H9 (cell line): Measurements from ENCODE around the gene PRCC. TPM values are rescaled to one million over a fixed set of nuclear protein-coding genes. Genes with fewer than 3 reads are reported as not detected.

Experiments
- DNase-seq: peaks from one replicate; pipeline ENCODE4 v3.0.0-alpha.2; 2017
- H2AFZ ChIP-seq: one replicate; pipeline ENCODE4 v1.6.1; 2013; ENCODE audit warnings: mild to moderate bottlenecking, low read length, control low read depth, moderate library complexity
- H2AK5ac ChIP-seq: 2 replicates; pipeline ENCODE4 v1.6.1; 2013; ENCODE audit warnings: low read length, control low read depth, mixed read lengths; ENCODE audit not compliant: insufficient read length
- H2BK120ac ChIP-seq: one replicate; pipeline ENCODE4 v1.6.1; 2013; ENCODE audit warnings: low read depth, mild to moderate bottlenecking, low read length, control low read depth, inconsistent platforms; ENCODE audit not compliant: poor library complexity, severe bottlenecking
- H2BK12ac ChIP-seq: 2 replicates; pipeline ENCODE4 v1.6.1; 2013; ENCODE audit warnings: low read length, control low read depth, mixed read lengths, low read depth; ENCODE audit not compliant: insufficient read length
- H2BK15ac ChIP-seq: 2 replicates; pipeline ENCODE4 v1.6.1; 2013; ENCODE audit warnings: low read depth, low read length, control low read depth
- H2BK20ac ChIP-seq: one replicate; pipeline ENCODE4 v1.6.1; 2013; ENCODE audit warnings: low read depth, mild to moderate bottlenecking, low read length, control low read depth, inconsistent platforms; ENCODE audit not compliant: poor library complexity, severe bottlenecking
- H2BK5ac ChIP-seq: 2 replicates; pipeline ENCODE4 v1.6.1; 2013; ENCODE audit warnings: low read length, control low read depth, mixed read lengths; ENCODE audit not compliant: insufficient read length
- H3K14ac ChIP-seq: 2 replicates; pipeline ENCODE4 v1.6.1; 2013; ENCODE audit warnings: low read length, control low read depth; ENCODE audit not compliant: insufficient read depth
- H3K18ac ChIP-seq: 2 replicates; pipeline ENCODE4 v1.6.1; 2013; ENCODE audit warnings: low read depth, mild to moderate bottlenecking, mixed read lengths, low read length, control low read depth; ENCODE audit not compliant: insufficient read length
- H3K23ac ChIP-seq: 2 replicates; pipeline ENCODE4 v1.6.1; 2013; ENCODE audit warnings: low read length, control low read depth, mixed read lengths, low read depth; ENCODE audit not compliant: insufficient read length
- H3K23me2 ChIP-seq: 2 replicates; pipeline ENCODE4 v1.6.1; 2013; ENCODE audit warnings: low read depth, mild to moderate bottlenecking, mixed read lengths, low read length, control low read depth; ENCODE audit not compliant: insufficient read length, poor library complexity, severe bottlenecking
- H3K27ac ChIP-seq: 2 replicates; pipeline ENCODE4 v1.5.1; 2013; ENCODE audit warnings: low read length, control low read depth, mixed read lengths, low read depth; ENCODE audit not compliant: insufficient read length
- H3K27me3 ChIP-seq: 2 replicates; pipeline ENCODE4 v1.6.1; 2013; ENCODE audit warnings: low read length, control low read depth, inconsistent platforms; ENCODE audit not compliant: insufficient read depth
- H3K4ac ChIP-seq: 2 replicates; pipeline ENCODE4 v1.6.1; 2013; ENCODE audit warnings: low read depth, mild to moderate bottlenecking, control low read depth, inconsistent platforms, low read length, moderate library complexity
- H3K4me1 ChIP-seq: 2 replicates; pipeline ENCODE4 v1.6.1; 2013; ENCODE audit warnings: low read length, control low read depth, inconsistent platforms; ENCODE audit not compliant: insufficient read depth
- H3K4me2 ChIP-seq: 2 replicates; pipeline ENCODE4 v1.6.1; 2013; ENCODE audit warnings: low read length, control low read depth, mixed read lengths; ENCODE audit not compliant: insufficient read length, insufficient read depth
- H3K56ac ChIP-seq: 2 replicates; pipeline ENCODE4 v1.6.1; 2013; ENCODE audit warnings: low read depth, mild to moderate bottlenecking, mixed read lengths, low read length, control low read depth; ENCODE audit not compliant: insufficient read length
- H3K79me1 ChIP-seq: 2 replicates; pipeline ENCODE4 v1.6.1; 2013; ENCODE audit warnings: low read depth, mild to moderate bottlenecking, moderate library complexity, low read length, control low read depth, inconsistent platforms; ENCODE audit not compliant: insufficient read depth, poor library complexity, severe bottlenecking
- H3K79me2 ChIP-seq: 2 replicates; pipeline ENCODE4 v1.6.1; 2013; ENCODE audit warnings: low read length, control low read depth, inconsistent platforms; ENCODE audit not compliant: insufficient read depth
- H3K9ac ChIP-seq: 2 replicates; pipeline ENCODE4 v1.6.1; 2013; ENCODE audit warnings: low read length, control low read depth, mixed read lengths; ENCODE audit not compliant: insufficient read length; ENCODE audit errors: extremely low read depth
- H3K9me3 ChIP-seq: one replicate; pipeline ENCODE4 v1.6.1; 2013; ENCODE audit warnings: low read depth, low read length, inconsistent platforms; ENCODE audit not compliant: control insufficient read depth
- H3T11ph ChIP-seq: one replicate; pipeline ENCODE4 v1.6.1; 2013; ENCODE audit warnings: mild to moderate bottlenecking, low read length, control low read depth, inconsistent platforms
- H4K20me1 ChIP-seq: one replicate; pipeline ENCODE4 v1.6.1; 2013; ENCODE audit not compliant: control insufficient read depth, insufficient read length, insufficient read depth
- H4K5ac ChIP-seq: 2 replicates; pipeline ENCODE4 v1.6.1; 2013; ENCODE audit warnings: low read depth, mild to moderate bottlenecking, mixed read lengths, low read length, control low read depth; ENCODE audit not compliant: insufficient read length
- H4K8ac ChIP-seq: replicated peaks from 2 replicates; pipeline ENCODE4 v1.6.1; 2013; ENCODE audit warnings: low read length, control low read depth, mixed read lengths, low read depth; ENCODE audit not compliant: insufficient read length
- H4K91ac ChIP-seq: 2 replicates; pipeline ENCODE4 v1.6.1; 2013; ENCODE audit warnings: low read depth, mild to moderate bottlenecking, moderate library complexity, mixed read lengths, low read length, control low read depth; ENCODE audit not compliant: insufficient read length
- H3K27ac Mint-ChIP-seq, 3 experiments: 2 replicates in 2 of 3; 3 replicates in 1 of 3; pipeline ENCODE4 v1.8.0; 2020 to 2021; ENCODE audit warnings: mixed read lengths in 3 of 3, mild to moderate bottlenecking in 1 of 3, moderate library complexity in 1 of 3
- H3K27me3 Mint-ChIP-seq: 2 replicates; pipeline ENCODE4 v1.8.0; 2021; ENCODE audit warnings: low read depth, mild to moderate bottlenecking, moderate library complexity, mixed read lengths
- H3K36me3 Mint-ChIP-seq, 3 experiments: 2 replicates in 2 of 3; 3 replicates in 1 of 3; pipeline ENCODE4 v1.8.0; 2020 to 2021; ENCODE audit warnings: low read depth in 3 of 3, mixed read lengths in 3 of 3; ENCODE audit not compliant: insufficient read depth in 1 of 3
- H3K4me1 Mint-ChIP-seq, 2 experiments: 2 replicates each; pipeline ENCODE4 v1.8.0; 2020; ENCODE audit warnings: mixed read lengths in 2 of 2
- H3K4me3 Mint-ChIP-seq, 2 experiments: 2 replicates in 1 of 2; 3 replicates in 1 of 2; pipeline ENCODE4 v1.8.0; 2020 to 2021; ENCODE audit warnings: mild to moderate bottlenecking in 2 of 2, mixed read lengths in 2 of 2, moderate library complexity in 1 of 2
- H3K9me3 Mint-ChIP-seq, 2 experiments: 2 replicates in 1 of 2; 3 replicates in 1 of 2; pipeline ENCODE4 v1.8.0; 2020; ENCODE audit warnings: mild to moderate bottlenecking in 2 of 2, mixed read lengths in 2 of 2, moderate library complexity in 1 of 2
- WGBS: extraction: QIAGEN DNeasy Blood & Tissue Kit; methylation state at CpG from one replicate; pipeline ENCODE4 v1.1.7; 2013; ENCODE audit warnings: missing lambda C conversion rate, low lambda C conversion rate, mixed read lengths; ENCODE audit not compliant: insufficient read length; ENCODE audit errors: extremely low coverage; 5-methylcytosine and 5-hydroxymethylcytosine counted together
- total RNA-seq: library from RNA; stranded (reverse); gene quantifications from 2 replicates; pipeline ENCODE4 v1.2.1, GENCODE V29; 2021
- TF ChIP-seq, protein P1 (sequence below): fragments of 200-600 bp; sonication (generic); conservative IDR thresholded peaks from 3 replicates; pipeline ENCODE4 v1.8.0; 2021; ENCODE audit warnings: antibody characterized with exemption, mild to moderate bottlenecking

Gene PRCC
- total RNA-seq, 1 experiment from 2014 or later = 129 TPM

DNA sequence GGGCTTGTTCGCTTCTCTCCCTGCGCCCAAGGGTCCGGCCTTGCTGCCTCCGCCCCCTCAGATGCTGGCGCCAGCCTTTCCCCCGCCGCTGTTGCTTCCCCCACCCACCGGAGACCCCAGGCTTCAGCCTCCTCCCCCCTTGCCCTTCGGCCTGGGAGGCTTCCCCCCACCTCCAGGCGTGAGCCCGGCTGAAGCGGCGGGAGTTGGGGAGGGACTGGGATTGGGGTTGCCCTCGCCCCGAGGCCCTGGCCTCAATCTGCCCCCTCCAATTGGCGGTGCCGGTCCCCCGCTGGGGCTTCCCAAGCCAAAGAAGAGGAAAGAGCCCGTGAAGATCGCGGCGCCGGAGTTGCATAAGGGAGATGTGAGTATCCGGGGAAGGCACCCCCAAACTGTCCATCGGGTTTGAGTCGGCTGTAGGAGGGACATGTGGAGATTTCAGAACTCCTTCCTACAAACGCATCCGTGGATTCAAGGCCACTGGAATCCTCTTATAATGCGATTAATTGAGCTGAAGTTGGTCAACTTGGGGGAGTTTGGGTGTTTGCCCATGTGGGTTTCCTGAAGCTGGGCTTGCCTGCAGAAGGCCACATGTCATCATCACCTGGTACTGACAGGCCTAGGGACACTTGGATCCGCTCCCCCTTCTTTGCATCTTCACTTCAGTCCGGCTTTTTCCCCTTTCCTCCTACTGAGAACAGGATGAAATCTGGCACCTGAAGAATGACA lies 707 bp downstream of the PRCC start:
- Histone ChIP-seq H3K27me3 (no peaks in the 10 kb centered on the region), H2BK120ac (no peak overlapping the region), H4K5ac (no peak overlapping the region), H3K4me2 (peak overlapping the region; percentile 93), H3K18ac (peak overlapping the region; percentile 69), H3K4me1 (no peaks in the 10 kb centered on the region; the same call in 1 of the 2 replicates), H2AK5ac (no peak overlapping the region), H3K23me2 (peaks cover 17% of the 10 kb centered on the region), H2BK20ac (no peak overlapping the region), H2AFZ (no peak overlapping the region), H3K9me3 (no peaks in the 10 kb centered on the region), H3K56ac (no peak overlapping the region), H4K91ac (no peak overlapping the region), H3K4ac (no peak overlapping the region), H3K14ac (peak overlapping the region; percentile 64; the same call in 1 of the 2 replicates), H3K79me1 (peaks cover 9% of the 10 kb centered on the region), H3K23ac (no peak overlapping the region), H2BK12ac (no peak overlapping the region), H3K79me2 (peaks cover 28% of the 10 kb centered on the region), H2BK5ac (no peak overlapping the region), H3K27ac (no peak overlapping the region), H4K20me1 (no peaks in the 10 kb centered on the region), H3K9ac (peak overlapping the region; percentile 88), H3T11ph (no peak overlapping the region), H4K8ac (no peak overlapping the region), H2BK15ac (no peak overlapping the region)
- no peak overlapping the region for H3K4me3 Mint-ChIP-seq
- peaks cover 11 to 32% (median 27%) of the 10 kb centered on the region in 3 experiments for H3K36me3 Mint-ChIP-seq
- peak overlapping the region in 1 of 3 experiments; percentile 16; a peak in 5 of 7 replicates for H3K27ac Mint-ChIP-seq
- no peaks in the 10 kb centered on the region for H3K27me3 Mint-ChIP-seq
- TF ChIP-seq, protein P1, sequence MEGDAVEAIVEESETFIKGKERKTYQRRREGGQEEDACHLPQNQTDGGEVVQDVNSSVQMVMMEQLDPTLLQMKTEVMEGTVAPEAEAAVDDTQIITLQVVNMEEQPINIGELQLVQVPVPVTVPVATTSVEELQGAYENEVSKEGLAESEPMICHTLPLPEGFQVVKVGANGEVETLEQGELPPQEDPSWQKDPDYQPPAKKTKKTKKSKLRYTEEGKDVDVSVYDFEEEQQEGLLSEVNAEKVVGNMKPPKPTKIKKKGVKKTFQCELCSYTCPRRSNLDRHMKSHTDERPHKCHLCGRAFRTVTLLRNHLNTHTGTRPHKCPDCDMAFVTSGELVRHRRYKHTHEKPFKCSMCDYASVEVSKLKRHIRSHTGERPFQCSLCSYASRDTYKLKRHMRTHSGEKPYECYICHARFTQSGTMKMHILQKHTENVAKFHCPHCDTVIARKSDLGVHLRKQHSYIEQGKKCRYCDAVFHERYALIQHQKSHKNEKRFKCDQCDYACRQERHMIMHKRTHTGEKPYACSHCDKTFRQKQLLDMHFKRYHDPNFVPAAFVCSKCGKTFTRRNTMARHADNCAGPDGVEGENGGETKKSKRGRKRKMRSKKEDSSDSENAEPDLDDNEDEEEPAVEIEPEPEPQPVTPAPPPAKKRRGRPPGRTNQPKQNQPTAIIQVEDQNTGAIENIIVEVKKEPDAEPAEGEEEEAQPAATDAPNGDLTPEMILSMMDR = no peak
- peaks cover 31 to 40% of the 10 kb centered on the region in 2 experiments for H3K4me1 Mint-ChIP-seq
- no CpG with 5 or more reads among the region's 31 CpGs for WGBS
- peak; percentile 45 for DNase-seq
- no peaks in the 10 kb centered on the region for H3K9me3 Mint-ChIP-seq
